ENCODE results near the gene TEX2. TPM values are rescaled to one million over a fixed set of nuclear protein-coding genes. Genes with fewer than 3 reads are reported as not detected.

Gene TEX2
- total and polyA plus RNA-seq, 2 of the 13 experiments (the other 11 are each of a cell fraction or from before 2014, with no cell fraction given), result 21.4 to 37.7 TPM

DNA sequence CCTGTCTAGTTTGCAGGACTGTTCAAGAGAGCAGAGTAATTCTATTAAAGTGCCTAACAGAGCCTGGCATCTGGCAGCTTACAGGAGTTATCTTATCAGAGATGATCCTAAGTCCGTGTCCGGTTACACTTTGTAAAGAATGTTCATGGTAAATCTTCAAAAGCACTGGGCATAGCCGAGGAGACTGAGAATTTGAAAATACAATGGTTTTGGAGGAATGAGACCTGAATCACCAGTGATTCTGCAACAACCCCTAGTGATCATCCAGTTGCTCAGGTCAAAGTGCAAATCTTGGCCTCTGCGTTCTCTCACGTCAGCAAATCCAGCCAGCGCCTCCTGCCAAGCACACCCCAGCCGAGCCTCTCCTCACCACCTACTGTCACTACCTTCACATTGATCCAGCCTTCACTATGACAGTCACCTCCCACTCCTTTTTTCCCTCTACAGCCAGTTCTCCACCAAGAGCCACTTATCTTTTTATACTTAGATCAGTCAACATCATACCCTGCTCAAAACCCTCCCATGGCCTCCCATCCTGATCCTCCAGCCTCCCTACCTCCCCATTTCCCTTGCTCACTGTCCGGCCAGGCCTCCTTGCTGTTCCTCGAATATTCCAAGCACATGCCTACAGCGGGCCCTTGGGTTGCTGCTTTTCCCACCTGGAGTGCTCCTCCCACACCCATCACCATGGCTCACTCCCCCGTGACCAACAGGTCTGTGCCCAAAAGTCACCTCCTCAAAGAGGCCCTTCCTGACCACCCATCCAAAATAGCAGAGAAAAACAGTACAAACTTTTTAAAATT is 75.8 kb downstream of the TEX2 start (continued):
- TF ChIP-seq FUBP1 (CRISPR knock-in tag; IDR thresholded peaks at IDR 0.05; ENCODE audit: borderline replicate concordance) (no peak), GABPA (IDR thresholded peaks at IDR 0.05; ENCODE audit: low read depth, low read length) (no peak), GABPA (CRISPR knock-in tag; IDR thresholded peaks at IDR 0.05; ENCODE audit: low read depth) (no peak), ZNF709 (CRISPR knock-in tag; IDR thresholded peaks at IDR 0.05) (no peak), PLRG1 (conservative IDR thresholded peaks at IDR 0.05) (no peak), MAFG (CRISPR knock-in tag; IDR thresholded peaks at IDR 0.05) (no peak), NFYB (CRISPR knock-in tag; IDR thresholded peaks at IDR 0.05) (no peak), HDAC6 (IDR thresholded peaks at IDR 0.05; ENCODE audit: low read depth, low read length) (no peak), FOXA3 (CRISPR knock-in tag; IDR thresholded peaks at IDR 0.05) (peak; percentile 74), NR1H2 (CRISPR knock-in tag; IDR thresholded peaks at IDR 0.05; ENCODE audit: borderline replicate concordance, low read depth) (no peak), ZNF629 (CRISPR knock-in tag; conservative IDR thresholded peaks at IDR 0.05) (0 out of 2 replicates have a peak, but pooled peaks have one; percentile 7), MZF1 (CRISPR knock-in tag; IDR thresholded peaks at IDR 0.05; ENCODE audit: borderline replicate concordance) (no peak), TSC22D2 (CRISPR knock-in tag; IDR thresholded peaks at IDR 0.05; ENCODE audit: borderline replicate concordance) (0 out of 2 replicates have a peak, but pooled peaks have one; percentile 53), NFE2 (CRISPR knock-in tag; IDR thresholded peaks at IDR 0.05) (no peak), ZNF33A (CRISPR knock-in tag; IDR thresholded peaks at IDR 0.05; ENCODE audit: borderline replicate concordance) (no peak), MXI1 (IDR thresholded peaks at IDR 0.05; ENCODE audit: borderline replicate concordance, low read depth, low read length) (0 out of 3 replicates have a peak, but pooled peaks have one; percentile 22), SOX6 (IDR thresholded peaks at IDR 0.05) (no peak), SOX6 (CRISPR knock-in tag; IDR thresholded peaks at IDR 0.05) (peak; percentile 95), SMYD3 (CRISPR knock-in tag; IDR thresholded peaks at IDR 0.05) (no peak), ZSCAN30 (CRISPR knock-in tag; IDR thresholded peaks at IDR 0.05) (no peak), KAT7 (CRISPR knock-in tag; IDR thresholded peaks at IDR 0.05; ENCODE audit: borderline replicate concordance) (no peak)
- TF ChIP-seq, protein P1, sequence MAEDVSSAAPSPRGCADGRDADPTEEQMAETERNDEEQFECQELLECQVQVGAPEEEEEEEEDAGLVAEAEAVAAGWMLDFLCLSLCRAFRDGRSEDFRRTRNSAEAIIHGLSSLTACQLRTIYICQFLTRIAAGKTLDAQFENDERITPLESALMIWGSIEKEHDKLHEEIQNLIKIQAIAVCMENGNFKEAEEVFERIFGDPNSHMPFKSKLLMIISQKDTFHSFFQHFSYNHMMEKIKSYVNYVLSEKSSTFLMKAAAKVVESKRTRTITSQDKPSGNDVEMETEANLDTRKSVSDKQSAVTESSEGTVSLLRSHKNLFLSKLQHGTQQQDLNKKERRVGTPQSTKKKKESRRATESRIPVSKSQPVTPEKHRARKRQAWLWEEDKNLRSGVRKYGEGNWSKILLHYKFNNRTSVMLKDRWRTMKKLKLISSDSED (CRISPR knock-in tag; IDR thresholded peaks at IDR 0.05), result no peak
- TF ChIP-seq, protein P2, sequence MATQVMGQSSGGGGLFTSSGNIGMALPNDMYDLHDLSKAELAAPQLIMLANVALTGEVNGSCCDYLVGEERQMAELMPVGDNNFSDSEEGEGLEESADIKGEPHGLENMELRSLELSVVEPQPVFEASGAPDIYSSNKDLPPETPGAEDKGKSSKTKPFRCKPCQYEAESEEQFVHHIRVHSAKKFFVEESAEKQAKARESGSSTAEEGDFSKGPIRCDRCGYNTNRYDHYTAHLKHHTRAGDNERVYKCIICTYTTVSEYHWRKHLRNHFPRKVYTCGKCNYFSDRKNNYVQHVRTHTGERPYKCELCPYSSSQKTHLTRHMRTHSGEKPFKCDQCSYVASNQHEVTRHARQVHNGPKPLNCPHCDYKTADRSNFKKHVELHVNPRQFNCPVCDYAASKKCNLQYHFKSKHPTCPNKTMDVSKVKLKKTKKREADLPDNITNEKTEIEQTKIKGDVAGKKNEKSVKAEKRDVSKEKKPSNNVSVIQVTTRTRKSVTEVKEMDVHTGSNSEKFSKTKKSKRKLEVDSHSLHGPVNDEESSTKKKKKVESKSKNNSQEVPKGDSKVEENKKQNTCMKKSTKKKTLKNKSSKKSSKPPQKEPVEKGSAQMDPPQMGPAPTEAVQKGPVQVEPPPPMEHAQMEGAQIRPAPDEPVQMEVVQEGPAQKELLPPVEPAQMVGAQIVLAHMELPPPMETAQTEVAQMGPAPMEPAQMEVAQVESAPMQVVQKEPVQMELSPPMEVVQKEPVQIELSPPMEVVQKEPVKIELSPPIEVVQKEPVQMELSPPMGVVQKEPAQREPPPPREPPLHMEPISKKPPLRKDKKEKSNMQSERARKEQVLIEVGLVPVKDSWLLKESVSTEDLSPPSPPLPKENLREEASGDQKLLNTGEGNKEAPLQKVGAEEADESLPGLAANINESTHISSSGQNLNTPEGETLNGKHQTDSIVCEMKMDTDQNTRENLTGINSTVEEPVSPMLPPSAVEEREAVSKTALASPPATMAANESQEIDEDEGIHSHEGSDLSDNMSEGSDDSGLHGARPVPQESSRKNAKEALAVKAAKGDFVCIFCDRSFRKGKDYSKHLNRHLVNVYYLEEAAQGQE (IDR thresholded peaks at IDR 0.05; ENCODE audit: borderline replicate concordance in 1 of 2, low read depth in 1 of 2, low read length in 2 of 2), result no peak

Measured in HepG2 (cell line).